HG03520 (cell line): Measurements from ENCODE around the gene ZNF385B.

Experiments used
- ATAC-seq: cut with Tn5 transposase; IDR thresholded peaks from one replicate; pipeline ENCODE4 v1.9.1; 2021; ENCODE audit warnings: mild to moderate bottlenecking, moderate library complexity; ENCODE audit not compliant: unreplicated experiment

The ZNF385B gene

DNA sequence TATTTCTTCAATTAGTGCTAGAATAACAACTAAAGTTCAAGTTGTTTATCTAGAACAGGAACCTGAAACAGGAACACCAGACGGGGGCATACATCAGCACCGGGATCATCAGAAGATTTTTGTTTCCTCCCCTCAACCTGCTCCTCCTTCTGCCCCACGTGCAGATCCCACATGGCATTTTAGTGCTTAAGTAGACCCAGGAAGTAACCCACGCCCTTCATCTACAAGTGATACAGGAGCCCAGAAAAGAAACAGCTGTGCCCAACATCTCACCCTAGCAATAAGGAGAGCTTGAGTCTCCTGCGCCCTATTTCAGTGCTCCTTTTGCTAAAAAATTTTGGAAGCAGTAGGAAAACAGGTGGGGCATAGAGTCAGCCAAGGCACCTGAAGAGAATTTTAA, 5.2 kb downstream of the ZNF385B start:
- ATAC-seq, result no peak

DNA sequence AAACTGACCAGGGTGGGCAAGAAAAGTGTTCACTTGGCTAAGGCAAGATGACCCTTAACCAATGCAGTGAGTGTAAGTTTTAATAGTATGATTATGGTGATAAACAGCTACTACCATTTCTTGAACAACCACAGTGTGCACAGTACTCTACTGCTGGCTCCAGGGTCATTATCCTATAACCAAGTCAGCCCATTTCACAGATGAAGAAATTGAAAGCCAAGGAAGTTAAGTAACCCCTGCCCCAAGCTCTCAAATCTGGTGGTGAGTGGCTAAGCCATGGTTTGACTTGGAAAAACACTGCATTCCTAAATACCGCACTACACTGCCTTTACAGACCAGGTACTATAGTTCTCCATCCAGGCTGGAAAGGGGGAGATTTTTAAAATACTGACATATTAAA, 5.7 kb downstream of the ZNF385B start:
- ATAC-seq, result no peak

DNA sequence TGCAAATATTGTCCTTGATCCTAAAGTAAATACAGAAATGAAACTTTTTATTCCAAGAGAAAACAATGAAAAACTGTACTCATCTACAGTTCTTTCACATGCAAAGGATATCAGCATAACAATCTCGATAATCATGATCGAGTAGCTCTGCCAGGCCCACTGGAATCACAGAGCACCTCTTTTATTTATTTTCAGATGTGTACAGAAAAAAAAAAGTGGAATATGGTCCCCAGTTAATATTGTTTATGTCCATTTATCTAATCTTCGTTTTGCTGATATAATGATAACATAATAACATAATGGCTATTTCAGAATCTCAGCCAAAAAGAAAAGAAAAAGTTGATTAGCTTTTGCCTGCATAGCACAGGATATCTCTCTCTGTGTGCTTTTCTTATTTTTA, 6.5 kb downstream of the ZNF385B start:
- no peak for ATAC-seq

DNA sequence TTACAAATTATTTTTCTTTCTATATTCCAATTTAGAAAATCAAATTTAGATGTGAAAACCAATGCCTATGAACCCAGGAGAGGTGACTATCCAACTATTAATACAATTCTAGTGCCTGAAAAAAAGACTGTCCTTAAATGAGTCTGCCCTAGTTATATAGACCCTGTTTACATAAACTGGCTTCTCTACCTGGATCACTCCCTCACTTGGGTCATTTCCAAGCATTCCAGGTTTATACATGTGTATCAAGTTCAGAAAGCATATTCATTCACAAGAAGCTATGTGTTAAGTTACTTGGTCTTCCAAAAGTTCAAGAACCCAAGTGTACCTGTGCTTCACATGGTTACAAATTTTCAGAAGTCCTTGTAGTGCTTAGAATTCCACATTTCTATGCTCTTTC, 8.3 kb downstream of the ZNF385B start:
- no peak for ATAC-seq

DNA sequence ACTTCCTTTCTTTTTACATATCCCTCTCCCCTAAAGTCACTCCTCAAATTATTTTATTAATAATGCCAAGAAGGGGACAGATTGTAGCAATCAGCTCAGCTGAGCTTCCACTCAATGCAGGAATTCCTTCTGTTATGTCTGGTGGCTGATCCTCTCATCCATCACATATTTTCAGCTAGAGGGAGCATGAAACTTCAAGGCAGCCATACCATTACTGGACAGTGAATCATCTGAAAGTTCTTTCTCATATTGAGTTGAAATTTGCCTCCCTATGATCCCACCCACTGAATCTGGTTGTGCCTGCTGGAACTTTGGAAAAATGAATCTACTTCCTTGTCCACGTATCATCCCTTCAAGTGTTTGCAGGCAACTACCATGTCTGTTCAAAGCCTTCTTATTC, 11.2 kb downstream of the ZNF385B start:
- ATAC-seq, result no peak

DNA sequence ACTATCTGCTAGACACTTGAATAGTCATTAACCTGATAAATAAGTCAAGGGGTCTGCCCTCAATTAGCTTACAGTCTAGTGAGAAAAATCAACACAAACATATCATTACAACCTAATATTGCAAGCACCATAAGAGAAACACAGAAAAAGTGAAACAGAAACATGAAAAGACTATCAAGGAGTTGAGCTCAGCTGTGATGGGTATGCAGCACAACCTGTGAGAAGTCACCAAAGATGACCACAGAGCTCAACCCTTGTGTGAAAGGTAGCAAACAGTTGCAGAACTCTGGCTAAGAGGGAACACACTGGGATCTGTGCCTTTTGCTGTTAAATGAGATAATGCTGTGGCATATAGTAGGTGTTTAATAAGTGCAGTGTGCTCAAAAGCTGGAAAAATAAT, 11.7 kb downstream of the ZNF385B start:
- ATAC-seq, result no peak

DNA sequence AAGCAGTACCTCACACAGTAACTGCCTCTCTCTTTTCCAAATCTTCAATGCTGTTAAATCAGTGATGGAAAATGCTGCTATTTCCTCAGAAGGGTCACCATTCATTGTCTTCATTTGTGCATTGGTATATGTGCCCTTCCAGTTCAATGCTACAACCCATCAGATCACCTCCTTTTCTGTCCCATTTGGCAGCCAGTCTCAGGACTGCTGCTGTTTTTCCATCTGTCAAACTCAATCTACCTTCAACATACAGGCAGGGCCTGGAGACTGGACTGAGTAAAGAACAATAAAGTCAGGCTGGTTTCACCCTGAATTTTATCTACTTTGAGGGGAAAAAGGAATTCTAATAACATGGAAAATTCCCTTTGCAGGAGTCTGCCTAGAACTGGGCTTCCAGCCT, 17.9 kb downstream of the ZNF385B start:
- ATAC-seq, result no peak

DNA sequence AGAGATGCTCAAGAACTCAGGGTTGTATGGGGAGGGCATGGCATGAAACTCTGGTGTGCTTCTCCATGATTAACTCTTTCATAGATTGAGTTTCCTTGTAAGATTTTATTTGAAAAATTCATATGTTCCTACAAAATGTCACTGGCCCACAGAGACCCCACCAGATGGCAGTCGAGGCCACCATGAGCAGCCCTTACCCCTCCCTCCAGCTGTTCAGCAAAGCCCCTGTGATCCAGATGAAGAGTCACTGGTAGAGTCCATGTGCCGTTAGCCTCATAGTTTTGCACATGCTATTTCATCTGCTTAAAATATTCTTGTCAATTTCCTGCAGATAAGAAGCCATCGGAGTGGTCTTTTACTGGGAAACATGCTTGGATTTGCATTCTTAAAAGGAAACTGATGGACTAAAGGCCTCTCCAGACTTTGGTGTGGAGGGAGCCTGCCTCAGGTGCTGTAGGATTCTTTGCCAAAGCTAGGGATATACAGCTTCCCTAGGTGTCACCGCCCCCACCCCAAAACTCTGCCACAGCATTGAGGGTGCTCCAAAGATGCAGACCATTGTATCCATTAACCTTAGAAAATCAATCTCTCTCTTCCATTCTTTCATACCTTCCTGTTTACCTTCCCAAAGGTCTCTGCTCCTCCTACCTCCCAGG, 18.8 kb downstream of the ZNF385B start:
- ATAC-seq, result no peak

DNA sequence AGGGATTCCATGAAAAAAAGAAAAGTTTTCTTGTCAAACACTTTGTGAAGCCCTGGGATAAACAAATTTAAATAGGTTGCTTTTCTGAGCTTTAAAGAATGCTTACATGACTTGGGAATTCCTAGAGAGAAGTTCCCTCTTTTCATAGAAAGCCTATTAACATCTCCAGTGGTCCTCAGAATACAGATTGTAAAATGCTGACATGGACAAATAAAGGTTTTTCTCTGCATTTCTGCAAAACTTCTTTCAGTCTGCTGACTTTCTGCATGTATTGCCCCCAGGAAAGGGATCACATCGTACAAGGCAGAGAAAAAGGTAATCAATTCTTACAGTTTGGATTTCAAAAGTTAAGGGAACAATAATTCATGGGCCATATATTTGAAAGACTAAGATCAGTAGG, 20.6 kb downstream of the ZNF385B start:
- ATAC-seq, result no peak

DNA sequence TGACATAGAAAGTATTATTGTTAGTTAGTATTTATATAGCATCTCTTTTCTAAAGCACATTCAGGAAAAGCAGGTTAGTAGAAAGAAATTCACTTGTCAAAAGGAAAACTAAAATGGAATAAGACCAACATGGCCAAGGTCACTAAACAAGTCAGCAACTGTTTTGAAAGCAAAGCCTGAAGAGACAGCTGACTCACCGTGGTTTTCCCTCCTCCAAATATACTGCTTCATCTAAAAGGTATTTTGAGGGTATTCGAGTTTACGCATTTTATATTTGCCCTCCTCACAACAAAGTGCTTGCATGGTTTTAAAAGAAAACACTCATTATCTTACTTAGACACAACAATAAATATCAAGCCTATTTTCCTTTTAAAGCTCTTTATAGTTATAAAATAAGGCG, 24.0 kb downstream of the ZNF385B start:
- no peak for ATAC-seq

DNA sequence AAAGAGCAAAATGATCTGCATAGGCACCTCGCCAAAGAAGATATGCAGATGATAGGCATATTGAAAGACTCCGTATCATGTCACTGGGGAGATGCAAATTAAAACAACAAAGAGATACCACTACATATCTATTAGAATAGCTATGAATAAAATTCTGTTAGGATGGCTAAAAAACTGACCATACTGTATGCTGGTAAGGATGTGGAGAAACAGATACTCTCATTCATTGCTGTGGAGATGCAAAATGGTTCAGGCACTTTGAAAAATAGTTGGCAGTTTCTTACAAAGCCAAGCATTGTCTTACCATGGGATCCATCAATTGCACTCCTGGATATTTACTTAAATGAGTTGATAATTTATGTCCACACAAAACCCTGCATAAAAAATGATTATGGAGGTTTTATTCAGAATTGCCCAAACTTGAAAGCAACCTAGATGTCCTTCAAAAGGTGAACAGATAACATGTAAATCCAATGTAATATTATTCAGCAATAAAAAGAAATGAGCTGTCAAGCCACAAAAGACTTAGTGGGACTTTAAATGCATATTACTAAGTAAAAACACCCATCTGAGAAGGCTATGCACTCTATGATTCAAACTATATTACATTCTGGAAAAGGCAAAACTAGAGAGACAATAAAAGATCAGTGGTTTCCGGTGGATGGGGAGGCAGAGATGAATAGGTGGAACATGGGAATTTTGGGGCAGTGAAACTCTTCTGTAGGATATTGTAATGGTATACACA, 31.2 kb downstream of the ZNF385B start:
- no peak for ATAC-seq

DNA sequence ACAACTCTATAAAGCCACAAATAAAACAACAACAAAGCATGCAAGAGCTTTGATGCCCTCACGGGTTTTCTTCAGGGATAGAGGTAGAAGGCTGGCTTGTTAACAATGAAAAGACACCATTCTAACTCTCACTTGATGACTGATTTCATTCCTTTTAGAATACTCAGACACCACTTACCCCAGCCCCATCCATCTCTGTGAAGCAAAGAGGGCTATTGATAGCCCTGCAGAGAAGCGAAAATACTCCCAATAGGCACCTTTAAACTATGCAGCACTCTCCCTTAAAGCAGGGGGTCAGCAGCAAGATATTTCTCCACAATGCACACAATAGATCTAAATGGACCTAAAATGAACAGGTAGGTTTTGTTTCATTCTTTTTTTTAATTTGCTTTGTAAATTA, 35.1 kb downstream of the ZNF385B start:
- no peak for ATAC-seq

DNA sequence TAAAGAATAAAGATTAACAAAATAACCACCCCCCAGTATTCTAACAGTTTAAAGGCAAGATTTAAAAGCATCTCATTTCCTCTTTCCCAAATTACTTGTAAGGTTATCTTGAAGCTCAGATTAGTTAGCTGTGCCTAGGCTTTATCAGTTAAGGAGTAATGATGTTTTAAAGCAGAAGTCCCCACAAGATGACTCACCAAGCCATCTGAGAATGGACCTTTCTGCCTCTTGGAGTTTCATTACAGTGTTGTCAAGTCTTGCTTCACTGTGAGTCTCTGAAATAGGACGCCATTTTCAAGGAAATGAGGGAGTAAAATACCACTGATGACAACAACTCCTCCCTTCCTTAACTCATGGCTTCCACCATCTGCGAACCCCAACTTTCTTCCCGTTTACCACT, 35.9 kb downstream of the ZNF385B start:
- no peak for ATAC-seq

DNA sequence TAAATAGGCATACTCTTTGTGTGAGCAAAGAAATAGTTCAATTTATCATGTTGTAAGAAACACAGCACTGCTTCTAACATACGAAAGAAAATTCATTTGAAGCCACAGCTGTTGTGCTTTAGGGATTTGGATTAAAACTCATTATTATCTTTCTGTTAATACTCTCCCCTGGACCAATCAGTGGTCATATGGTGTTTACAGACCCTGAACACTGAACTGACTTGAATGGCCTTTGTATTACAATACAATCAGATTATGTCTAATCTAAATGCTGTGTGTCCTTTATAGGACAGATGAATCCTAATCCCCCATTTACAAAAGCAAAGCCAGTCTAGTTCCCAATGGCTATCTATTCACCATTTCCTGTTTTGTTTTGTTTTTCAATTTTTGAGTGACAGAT, 36.5 kb downstream of the ZNF385B start:
- no peak for ATAC-seq

DNA sequence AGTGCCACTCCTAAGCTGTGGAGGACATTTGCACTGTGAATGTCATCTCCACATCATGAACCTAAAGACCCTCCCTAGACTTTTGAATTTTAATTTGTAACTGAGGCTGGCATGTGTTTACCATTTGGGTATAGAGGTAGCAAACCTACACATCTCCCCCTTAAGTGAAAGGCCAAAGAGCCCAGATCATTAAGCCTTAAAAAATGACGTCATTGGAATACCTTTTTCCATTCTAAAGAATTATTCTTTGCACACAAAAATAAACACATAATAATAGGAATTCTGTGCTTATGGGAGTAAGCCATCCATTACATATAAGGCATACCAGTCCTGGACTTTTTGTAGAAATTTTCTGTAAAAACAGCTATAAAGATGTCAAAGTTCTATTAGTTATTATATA, 38.9 kb downstream of the ZNF385B start:
- ATAC-seq, result no peak

DNA sequence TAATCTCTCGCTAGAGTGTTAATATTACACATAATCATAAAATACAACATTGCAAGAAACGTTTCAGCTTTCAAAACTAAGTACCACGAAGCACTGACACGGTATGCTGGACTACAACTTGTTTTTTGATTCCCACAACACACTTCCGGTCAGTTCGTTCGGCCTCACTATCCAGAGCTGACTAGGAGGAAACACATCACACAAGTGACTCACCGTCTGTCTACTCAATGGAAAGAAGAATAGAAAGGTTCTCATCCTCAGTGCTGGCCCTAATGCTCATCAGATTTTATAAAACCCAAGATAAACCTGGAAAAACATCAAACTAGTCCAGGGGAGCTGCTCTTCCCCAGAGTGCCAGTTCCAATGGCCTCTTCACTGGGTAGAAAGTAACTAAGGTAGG, 42.9 kb downstream of the ZNF385B start:
- no peak for ATAC-seq

DNA sequence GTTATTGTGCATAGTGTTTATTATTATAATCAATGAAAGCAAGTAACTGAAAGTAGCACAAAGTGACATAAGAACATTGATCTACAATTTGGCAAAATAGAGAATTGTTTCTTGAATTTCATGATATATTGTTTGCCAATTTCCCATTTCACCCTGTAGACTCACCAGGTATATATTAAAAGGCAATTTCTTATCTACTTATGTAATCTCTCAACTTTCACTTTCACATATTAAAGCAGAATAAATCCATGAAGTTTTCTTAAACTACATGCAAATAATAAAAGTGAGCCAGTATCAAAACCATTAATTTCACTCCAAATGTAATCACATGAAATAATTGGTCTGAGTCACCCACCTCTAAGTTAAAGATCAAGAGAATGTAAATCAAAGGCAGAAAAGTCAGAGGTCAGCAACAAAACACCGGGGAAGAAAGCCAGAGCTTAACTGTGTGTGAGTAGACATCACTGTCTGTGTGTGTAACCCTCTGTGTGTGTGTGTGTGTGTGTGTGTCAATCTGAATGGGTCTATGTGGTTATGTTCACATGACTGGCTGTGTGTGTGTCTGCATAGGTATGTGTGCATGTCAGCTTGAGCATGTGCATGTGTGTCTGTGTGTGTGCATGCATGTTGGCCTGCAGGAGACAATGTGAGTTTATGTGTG, 44.1 kb downstream of the ZNF385B start:
- no peak for ATAC-seq

DNA sequence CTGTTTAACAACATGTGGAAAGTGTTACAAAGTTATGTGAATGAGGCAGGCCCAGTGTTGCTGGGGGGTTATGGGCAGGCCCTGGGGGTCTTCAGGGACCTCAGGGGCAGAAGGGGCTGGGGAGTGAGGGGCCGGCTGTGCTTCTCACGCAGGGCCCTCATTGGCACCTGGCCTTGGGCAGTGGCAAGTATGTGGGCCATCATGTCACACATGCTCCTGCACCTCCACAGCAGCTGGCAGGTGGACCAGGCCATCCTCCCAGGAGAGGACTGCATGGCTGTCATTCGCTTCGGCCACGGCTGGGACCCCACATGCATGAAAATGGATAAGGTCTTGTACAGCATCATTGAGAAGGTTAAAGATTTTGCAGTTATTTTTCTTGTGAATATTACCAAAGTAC, 47.4 kb downstream of the ZNF385B start:
- no peak for ATAC-seq

DNA sequence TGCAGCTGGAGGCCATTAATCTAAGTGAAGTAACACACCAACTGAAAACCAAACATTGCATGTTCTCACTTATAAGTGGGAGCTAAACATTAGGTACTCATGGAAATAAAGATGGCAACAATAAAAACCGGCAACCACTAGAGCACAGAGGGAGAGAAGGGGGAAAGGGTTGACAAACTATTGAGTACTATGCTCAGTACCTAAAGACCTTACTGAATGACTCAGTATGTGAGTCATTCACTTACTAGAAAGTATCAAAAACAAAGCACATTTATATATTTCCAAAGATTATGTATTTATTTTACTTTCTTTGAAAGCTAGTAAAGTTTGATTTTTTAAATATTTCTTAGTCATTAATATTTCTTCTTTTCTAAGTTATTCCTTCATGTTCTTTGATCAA, 48.9 kb downstream of the ZNF385B start:
- ATAC-seq, result no peak

DNA sequence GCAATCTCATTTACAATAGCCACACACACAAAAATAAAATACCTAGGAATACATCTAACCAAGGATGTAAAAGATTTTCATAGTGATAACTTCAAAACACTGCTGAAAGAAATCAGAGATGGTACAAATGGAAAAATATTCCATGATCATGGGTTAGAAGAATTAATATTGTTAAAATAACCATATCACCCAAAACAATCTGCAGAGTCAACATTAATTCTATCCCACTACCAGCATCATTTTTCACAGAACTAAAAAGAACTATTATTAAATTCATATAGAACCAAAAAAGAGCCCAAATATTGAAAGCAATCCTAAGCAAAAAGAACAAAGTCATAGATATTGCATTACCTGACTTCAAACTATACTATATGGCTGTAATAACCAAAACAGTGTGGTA, 50.4 kb downstream of the ZNF385B start:
- no peak for ATAC-seq

DNA sequence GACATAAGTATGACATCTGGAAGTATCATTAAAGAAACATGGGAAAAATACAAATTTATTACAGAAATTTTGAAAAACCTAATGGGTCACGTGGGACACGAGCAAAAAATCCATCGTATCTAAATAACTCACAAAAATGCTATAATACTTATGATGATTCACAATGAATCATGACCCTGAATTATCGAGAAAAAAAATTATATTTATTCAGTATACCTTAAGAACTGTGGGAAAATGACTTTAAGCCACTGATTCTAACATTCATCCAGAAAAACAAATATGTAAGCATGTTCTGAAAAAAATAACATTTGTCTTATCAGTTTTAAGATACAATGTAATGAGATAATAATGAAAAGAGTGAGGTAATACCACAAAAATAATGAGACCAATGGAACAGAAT, 51.8 kb downstream of the ZNF385B start:
- ATAC-seq, result no peak

DNA sequence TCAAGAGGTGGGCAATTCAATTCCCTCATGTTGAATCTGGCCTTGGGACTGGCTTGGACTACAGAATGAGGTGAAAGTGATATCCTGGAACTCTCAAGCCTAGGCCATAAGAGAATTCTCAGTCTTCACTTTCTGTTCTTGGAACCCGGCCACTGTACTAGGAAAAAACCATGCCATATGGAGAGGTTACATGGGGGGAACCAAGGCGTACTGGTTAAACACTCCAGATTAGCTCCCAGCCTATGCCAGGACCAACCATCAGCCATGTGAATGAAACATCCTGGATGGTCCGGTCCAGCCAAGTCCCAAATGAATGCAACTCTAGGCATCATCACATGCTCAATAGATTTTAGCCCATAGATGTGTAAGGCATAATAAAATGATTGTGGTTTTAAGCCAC, 56.4 kb downstream of the ZNF385B start:
- no peak for ATAC-seq
